Lower leg skin (tissue), 3 donors: ENCODE results near the gene NSMCE1.

ENCODE experiments used
- CTCF ChIP-seq, 3 donors: fragments of 450-650 bp; IDR thresholded peaks; one replicate each; pipeline ENCODE4 v1.5.1; 2016; ENCODE audit warnings: antibody characterized with exemption in 3 of 3, mild to moderate bottlenecking in 3 of 3, moderate library complexity in 2 of 3
- POLR2A ChIP-seq, 2 donors: fragments of 450-650 bp; IDR thresholded peaks; one replicate each; pipeline ENCODE4 v1.6.1; 2016 to 2017; ENCODE audit warnings: antibody characterized with exemption in 2 of 2, mild to moderate bottlenecking in 1 of 2, moderate library complexity in 1 of 2

- TF ChIP-seq CTCF (IDR thresholded peaks at IDR 0.05): no peak
- TF ChIP-seq POLR2A (IDR thresholded peaks at IDR 0.05): no peak
These were observed 22.1 kb downstream of the NSMCE1 start for GRCh38 chr16:27246439-27246838.
